GM23338 (cell line): Measurements from ENCODE around the gene RNF19B.

ENCODE experiments used
- CREB1 ChIP-seq: fragments of 250-450 bp; sonication (Bioruptor Pico); IDR thresholded peaks from 2 replicates; pipeline ENCODE4 v1.5.0; 2020; ENCODE audit warnings: low read depth, mild to moderate bottlenecking, moderate library complexity
- CTCF ChIP-seq, 2 experiments: fragments of 200-600 bp in 1 of 2; sonication (generic) in 1 of 2; conservative IDR thresholded peaks; 2 replicates each; pipeline versions ENCODE4 v1.5.1 to v1.6.1; 2016 to 2017; ENCODE audit warnings: antibody characterized with exemption in 2 of 2, low read depth in 2 of 2, mild to moderate bottlenecking in 2 of 2, moderate library complexity in 1 of 2
- ETS1 ChIP-seq: IDR thresholded peaks from 2 replicates; pipeline ENCODE4 v1.6.1; 2016; ENCODE audit warnings: antibody characterized with exemption
- EZH2 ChIP-seq: fragments of 200-600 bp; sonication (generic); IDR thresholded peaks from one replicate; pipeline ENCODE4 v1.8.0; 2017; ENCODE audit warnings: antibody characterized with exemption, mild to moderate bottlenecking, low read depth; ENCODE audit not compliant: unreplicated experiment
- EZH2phosphoT487 ChIP-seq: fragments of 200-600 bp; sonication (generic); IDR thresholded peaks from one replicate; pipeline ENCODE4 v1.8.1; 2018; ENCODE audit warnings: antibody characterized with exemption; ENCODE audit not compliant: unreplicated experiment
- JUNB ChIP-seq: IDR thresholded peaks from one replicate; pipeline ENCODE4 v1.6.1; 2016; ENCODE audit warnings: antibody characterized with exemption; ENCODE audit not compliant: unreplicated experiment
- NANOG ChIP-seq: IDR thresholded peaks from 2 replicates; pipeline ENCODE4 v1.6.1; 2016; ENCODE audit warnings: antibody characterized with exemption, borderline replicate concordance
- POLR2AphosphoS5 ChIP-seq: IDR thresholded peaks from 2 replicates; pipeline ENCODE4 v1.6.1; 2016; ENCODE audit warnings: antibody characterized with exemption, low read depth
- REST ChIP-seq: IDR thresholded peaks from one replicate; pipeline ENCODE4 v1.6.1; 2018; ENCODE audit warnings: antibody characterized with exemption; ENCODE audit not compliant: unreplicated experiment
- STAT1 ChIP-seq: IDR thresholded peaks from one replicate; pipeline ENCODE4 v1.6.1; 2016; ENCODE audit warnings: antibody characterized with exemption; ENCODE audit not compliant: unreplicated experiment
- ZNF114 ChIP-seq: fragments of 250-450 bp; sonication (Bioruptor Pico); IDR thresholded peaks from 2 replicates; pipeline ENCODE4 v1.5.0; 2020; ENCODE audit warnings: mild to moderate bottlenecking, moderate library complexity
- ZNF331 ChIP-seq: fragments of 250-450 bp; sonication (Bioruptor Pico); IDR thresholded peaks from 2 replicates; pipeline ENCODE4 v1.5.0; 2020; ENCODE audit warnings: low read depth, mild to moderate bottlenecking, moderate library complexity
- ZNF462 ChIP-seq: fragments of 250-450 bp; sonication (Bioruptor Pico); IDR thresholded peaks from 2 replicates; pipeline ENCODE4 v1.5.0; 2020; ENCODE audit warnings: mild to moderate bottlenecking, moderate library complexity

GRCh38 chr1:32934535-32934934, 30.1 kb downstream of the RNF19B start:
- TF ChIP-seq CTCF (conservative IDR thresholded peaks at IDR 0.05; ENCODE audit: low read depth in 2 of 2) = no peak
- TF ChIP-seq REST = no peak
- TF ChIP-seq ZNF331 (CRISPR knock-in tag) = no peak
- TF ChIP-seq EZH2 = no peak
- TF ChIP-seq POLR2AphosphoS5 = no peak
- TF ChIP-seq JUNB = no peak
- no peak for TF ChIP-seq EZH2phosphoT487
- no peak for TF ChIP-seq CREB1 (CRISPR knock-in tag)
- no peak for TF ChIP-seq ETS1
- TF ChIP-seq ZNF462 (CRISPR knock-in tag) = no peak
- no peak for TF ChIP-seq STAT1
- TF ChIP-seq ZNF114 = no peak
- TF ChIP-seq NANOG = no peak
